ENCODE results near the gene GPX5.

GPX5 gene

DNA sequence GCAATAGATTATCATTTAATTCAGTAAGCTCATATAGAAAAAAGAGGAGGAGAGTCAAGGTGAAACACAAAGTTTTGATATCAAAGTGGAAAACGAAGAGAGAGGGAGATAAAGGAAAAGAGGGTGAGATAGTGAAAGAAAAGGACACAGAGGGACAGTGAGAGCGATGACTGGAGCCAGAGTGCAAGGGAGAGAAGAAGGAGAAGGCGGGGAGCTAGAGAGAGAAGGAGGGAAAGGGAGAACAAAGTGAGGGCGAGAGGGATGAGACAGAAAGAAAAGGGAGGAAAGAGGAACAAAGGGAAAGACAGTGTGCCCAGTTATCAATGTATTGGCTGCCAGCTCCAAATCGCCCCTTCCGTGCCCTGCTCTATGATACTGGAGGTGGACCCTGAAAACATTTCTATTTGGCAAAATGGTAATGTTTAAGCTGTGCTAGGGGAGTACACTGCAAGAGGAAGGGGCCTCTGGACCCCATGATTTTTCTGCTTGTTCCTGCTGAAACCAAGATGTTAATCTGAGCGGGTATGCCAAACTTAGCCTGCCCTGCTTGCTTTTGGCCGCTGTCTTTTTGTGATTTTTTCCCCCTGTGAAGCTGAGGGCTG, 27.8 kb downstream of the GPX5 start:
- FAIRE-seq (no peak), DNase-seq (ENCODE audit: insufficient read length, low spot score) (no peak)

DNA sequence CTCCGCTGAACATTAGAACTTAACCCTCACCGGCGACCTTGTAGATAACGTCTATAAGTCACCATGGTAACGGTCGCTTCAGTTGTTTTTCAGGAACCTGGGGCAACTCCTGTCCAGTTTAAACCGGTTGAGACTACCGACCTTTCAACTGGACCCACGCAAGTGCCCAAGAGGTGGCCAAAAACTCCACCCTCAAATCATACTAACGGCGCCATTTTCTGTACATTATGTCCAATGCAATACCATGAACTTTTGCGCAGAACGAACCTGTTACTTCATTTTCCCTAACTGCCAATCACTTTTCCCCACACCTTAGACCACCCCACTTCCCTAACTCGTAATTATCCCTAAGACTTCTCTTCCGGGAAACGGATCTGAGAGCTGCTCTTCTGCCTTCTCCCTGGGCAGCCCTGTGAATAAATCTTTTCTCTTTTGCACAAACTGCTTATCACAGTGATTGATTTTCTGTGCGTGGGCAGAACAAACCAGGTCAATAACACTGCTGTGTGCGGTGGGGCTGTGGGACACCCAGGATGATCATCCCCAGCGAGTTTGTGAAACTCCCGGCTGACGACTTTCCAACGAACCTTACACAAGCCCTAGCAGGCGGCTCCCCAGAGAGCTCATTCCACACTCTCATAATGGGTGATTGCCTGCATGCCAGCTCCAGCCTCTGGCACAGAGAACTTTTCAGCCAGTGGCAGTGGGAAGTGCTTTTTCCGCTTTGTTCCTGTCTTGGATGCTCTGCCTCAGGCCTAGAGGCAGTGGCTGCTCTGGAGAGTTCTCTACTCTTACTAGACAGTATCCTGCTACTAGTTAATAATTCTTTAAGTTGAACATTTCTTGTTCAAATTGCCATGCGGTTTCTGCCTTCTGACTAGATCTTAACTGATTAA, 28.6 kb downstream of the GPX5 start:
- no peak for DNase-seq (ENCODE audit: insufficient read length, low spot score)
- FAIRE-seq: no peak

DNA sequence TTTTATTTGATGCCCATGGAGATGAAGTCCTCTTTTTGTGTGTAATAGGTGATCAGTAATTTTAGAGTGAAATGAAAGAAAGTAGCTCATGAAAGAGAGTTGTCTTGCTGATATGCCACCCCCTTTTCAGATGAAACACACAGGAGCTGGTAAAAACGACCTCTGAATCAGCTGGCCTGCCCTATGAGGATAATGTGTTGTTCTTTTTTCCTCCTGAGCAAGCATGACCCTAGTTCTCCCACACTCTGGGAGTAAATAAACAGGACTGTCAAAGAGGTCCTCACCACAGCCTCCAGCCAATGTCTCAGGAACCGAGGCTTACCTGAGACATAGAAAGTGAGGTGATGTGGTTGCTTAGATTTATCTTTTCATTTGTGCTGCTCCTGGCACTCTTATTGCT, 29.5 kb downstream of the GPX5 start:
- FAIRE-seq (no peak), DNase-seq (ENCODE audit: insufficient read length, low spot score) (no peak)

DNA sequence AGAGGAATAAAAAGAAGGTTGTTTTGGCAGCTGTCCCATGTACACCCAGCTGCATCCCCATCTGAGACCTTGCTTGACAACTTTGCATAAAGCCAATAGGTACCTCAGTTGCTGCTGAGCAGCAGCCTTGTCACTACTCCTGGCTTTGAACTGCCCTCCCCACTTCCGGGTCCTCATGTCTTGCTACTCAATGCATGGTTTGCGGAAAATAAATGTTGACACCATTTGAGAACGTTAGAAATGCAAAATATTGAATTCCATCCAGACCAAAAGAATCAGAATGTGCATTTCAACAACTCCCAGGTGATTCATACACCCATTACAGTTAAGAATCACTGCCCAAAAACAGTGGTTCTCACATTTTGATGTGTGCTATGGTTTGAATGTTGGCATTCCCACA, 32.9 kb downstream of the GPX5 start:
- DNase-seq (ENCODE audit: insufficient read length, low spot score) (no peak), FAIRE-seq (no peak)

DNA sequence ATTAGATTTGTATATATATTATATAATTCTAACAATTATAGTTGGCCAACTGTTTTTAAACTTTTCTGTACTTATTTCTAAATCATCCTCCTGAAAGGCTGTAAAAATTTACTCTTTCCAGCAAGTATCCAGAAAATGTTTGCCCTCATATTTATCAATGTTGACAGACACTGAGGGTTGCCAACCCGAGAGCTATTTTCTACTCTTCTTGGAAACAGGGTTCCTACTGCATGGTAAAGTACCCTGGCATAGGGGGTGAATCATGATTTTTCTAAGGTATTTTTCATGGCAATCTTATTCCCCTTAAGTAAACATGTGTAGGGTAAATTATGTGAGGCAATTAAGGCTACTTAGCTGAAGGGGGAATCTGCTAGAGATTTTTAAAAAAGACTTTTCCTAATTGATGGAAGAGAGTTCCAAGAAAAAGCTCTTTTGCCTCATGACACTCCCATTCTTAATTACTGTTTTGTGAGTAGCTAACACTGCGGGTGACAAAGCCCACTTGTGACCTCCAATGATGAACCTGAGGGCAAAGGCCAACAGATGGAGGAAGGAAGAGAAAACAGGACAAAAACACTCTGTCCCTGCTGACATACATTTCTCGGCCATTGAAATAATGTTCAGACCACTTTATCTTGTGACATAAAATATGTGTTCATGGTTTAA, 37.9 kb downstream of the GPX5 start:
- no peak for DNase-seq (ENCODE audit: insufficient read length, low spot score)
- FAIRE-seq: no peak

DNA sequence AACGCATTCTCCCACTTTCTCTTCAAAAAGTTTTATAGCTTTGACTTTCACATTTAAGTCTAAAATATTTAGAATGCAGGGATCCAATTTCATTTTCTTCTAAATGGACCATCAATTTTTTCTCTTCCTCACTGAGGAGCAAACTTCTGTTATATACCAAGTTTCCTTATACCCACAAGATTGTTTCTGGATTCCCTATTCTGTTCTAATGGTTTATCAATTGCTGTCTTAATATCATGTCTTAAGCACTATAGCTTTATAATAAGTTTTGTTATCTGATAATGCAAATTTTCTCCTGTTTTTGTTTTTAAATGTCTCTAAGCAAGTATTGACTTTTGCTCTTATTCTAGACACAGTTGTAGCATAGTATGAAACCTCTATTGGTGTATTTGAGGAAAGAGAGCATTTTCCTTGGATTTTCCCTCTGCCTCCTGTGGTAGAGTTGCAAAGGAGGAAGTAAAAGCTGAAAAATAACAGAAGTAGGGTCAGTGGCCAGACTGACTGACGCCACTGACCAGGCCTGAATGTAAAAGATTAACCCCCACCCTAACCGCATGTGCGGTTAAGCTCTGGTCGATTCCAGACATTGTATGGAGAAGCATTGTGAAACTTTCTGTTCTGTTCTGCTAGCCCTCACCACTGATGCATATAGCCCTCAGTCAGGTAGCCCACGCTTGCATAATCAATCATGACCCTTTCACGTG, 40.3 kb downstream of the GPX5 start:
- no peak for FAIRE-seq
- DNase-seq (ENCODE audit: insufficient read length, low spot score): no peak

DNA sequence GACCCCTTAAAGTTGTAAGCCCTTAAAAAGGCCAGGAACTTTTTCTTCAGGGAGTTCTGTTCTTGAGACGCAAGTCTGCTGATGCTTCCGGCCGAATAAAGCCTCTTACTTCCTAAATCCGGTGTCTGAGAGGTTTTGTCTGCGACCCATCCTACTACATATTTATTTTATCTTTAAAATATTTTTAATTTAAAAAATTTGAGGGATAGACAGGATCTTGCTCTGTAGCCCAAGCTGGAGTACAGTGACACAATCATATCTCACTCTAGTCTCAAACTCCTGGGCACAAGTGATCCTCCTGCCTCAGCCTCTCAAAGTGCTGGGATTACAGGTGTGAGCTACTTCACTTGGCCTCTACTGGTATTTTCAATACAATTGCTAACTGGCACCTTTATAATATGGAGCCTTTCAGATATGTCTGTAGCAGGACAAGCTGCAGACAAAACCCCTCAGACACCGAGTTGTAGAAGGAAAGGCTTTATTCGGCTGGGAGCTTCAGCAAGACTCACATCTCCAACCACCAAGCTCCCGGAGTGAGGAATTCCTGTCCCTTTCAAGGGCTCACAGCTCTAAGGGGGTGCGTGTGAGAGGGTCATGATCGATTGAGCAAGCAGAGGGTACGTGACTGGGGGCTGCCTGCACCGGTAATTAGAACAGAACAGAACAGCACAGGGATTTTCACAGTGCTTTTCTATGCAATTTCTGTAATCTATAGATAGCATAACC, 41.0 kb downstream of the GPX5 start:
- FAIRE-seq (no peak), DNase-seq (ENCODE audit: insufficient read length, low spot score) (no peak)

DNA sequence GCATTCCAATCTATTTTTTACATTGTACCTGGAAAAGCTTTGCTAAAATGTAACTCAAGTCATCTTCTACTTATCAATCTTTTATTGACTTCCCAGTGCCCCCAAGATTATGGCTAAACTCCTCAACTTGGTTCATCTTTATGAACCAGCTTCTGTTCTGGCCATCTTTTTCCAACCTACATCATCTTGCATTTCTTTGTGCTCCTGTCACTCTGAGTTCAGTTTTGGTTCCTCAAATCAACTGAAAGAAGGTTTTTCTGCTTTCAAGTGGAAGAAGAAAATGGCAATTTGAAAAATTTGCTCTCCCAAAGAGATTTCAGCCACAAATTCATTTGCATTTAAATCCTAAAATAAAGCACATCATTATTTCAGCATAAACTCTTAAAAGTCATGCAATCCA, 41.8 kb downstream of the GPX5 start:
- DNase-seq (ENCODE audit: insufficient read length, low spot score): no peak
- FAIRE-seq: no peak

DNA sequence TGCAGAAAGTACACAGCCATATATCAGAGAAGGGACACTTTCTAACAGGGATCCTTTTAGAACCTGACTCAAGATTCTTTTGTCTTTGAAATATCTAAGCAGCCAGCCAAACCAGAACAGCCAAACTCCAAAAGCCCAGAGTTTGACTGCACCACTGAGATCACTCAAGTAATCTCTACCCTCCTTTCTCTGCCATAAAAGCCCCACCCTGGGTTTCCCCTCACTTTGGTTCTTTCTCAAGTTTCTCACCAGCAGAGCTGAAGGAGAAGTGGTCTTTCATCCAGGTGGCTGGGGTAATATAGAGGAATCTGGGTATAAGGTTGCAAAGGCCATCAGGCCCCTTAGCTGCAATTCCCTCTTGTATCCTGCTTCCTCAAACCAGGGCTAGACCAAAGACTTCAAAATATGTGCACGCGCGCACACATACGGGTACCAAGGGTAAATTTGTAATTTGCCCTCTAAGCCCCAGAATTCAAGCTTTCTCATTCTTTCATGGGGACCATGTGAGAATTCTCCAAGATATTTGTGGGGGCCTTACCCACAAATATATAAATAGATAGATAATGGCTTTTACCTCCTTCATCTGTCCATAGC, 42.9 kb downstream of the GPX5 start:
- FAIRE-seq: no peak
- no peak for DNase-seq (ENCODE audit: insufficient read length, low spot score)

DNA sequence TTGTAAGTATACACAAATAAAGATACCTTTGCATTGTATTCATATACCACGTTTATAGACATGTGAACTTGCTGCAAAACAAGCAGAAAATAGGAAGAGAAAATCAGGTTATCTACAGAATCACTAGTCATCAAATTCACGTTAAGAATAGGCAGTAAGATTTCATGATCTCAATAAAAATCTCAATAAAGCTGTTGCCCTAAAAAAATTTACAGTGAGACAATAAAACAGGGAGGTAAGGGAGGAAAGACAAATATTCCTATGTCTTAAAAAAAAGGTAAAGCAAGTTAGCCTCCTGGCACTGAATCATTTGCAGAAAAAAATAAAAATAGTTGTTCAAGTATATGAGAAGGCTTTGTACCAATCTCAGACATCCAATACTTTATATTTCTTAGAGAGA, 44.1 kb downstream of the GPX5 start:
- FAIRE-seq (no peak), DNase-seq (ENCODE audit: insufficient read length, low spot score) (no peak)

DNA sequence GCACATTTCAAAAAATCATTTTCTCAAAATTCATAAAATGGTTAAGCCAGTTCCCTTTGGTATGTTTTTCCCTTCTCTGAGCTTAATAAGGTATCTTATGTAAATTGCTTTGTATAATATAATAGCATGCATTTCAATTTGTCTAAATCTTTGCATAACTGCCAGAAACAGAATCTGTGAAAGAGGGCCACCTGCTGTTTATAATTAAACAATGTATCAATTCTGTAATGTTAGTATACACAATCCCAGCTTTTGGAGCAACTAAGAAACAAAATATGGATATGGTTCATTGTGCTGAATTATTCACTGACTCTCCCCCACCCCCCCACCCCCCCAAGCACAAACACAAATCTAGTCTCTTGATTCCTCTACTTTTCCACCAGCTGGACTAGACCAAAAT, 54.8 kb downstream of the GPX5 start:
- DNase-seq (ENCODE audit: insufficient read length, low spot score) (no peak), FAIRE-seq (no peak)

DNA sequence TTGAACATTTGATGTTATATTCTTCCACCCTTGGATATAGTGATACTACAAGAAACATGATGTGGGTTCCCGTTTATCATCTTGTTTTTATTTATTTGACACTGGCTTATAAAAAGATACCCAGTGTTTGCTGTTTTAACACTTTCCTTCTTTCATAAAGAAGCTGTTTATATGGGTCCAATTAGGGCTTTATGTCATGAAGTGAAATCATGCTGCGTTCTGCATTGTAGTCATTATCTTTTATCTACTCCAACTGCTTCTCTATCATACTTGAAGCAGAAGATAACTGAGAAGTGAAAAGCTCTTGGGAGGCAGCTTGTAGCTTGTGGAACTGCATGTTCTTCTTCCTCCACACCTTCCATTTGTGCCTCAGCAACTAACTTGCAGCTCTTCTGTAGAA, 57.8 kb downstream of the GPX5 start:
- no peak for FAIRE-seq
- no peak for DNase-seq (ENCODE audit: insufficient read length, low spot score)

Data from HTR-8/SVneo (cell line).